Pulmonary artery endothelial cell (primary cell): ENCODE results near the gene IL6R. TPM values are rescaled to one million over a fixed set of nuclear protein-coding genes. Genes with fewer than 3 reads are reported as not detected.

Experiments
- DNase-seq: peaks from one replicate; pipeline ENCODE4 v3.0.0-alpha.2; 2011; ENCODE audit warnings: low read depth, low spot score
- total RNA-seq: library from RNA; depleted of rRNA; stranded (reverse); fragments of >200 nt; gene quantifications from 2 replicates; pipeline ENCODE4 v1.2.3, GENCODE V29; 2014

Gene IL6R
- total RNA-seq, 1 donor from 2014 or later = 5.7 TPM

- DNase-seq = no peak
Observed at GRCh38 chr1:154448331-154448811, 43.2 kb downstream of the IL6R start.

- DNase-seq = no peak
Observed at GRCh38 chr1:154453161-154453560, 48.0 kb downstream of the IL6R start.

GRCh38 chr1:154453574-154454352 lies 48.6 kb downstream of the IL6R start:
- DNase-seq = no peak

GRCh38 chr1:154454386-154455120 lies 49.4 kb downstream of the IL6R start:
- DNase-seq = no peak

GRCh38 chr1:154456631-154457030 lies 51.5 kb downstream of the IL6R start:
- no peak for DNase-seq

- DNase-seq = no peak
Observed at GRCh38 chr1:154459080-154459479, 53.9 kb downstream of the IL6R start.

GRCh38 chr1:154460695-154461260 lies 55.6 kb downstream of the IL6R start:
- DNase-seq = no peak

- DNase-seq = no peak
Observed at GRCh38 chr1:154463512-154463990, 58.4 kb downstream of the IL6R start.

- DNase-seq = no peak
Observed at GRCh38 chr1:154465621-154466195, 60.6 kb downstream of the IL6R start.

GRCh38 chr1:154466206-154466605 lies 61.1 kb downstream of the IL6R start:
- no peak for DNase-seq

- DNase-seq = no peak
Observed at GRCh38 chr1:154466921-154467417, 61.8 kb downstream of the IL6R start.

GRCh38 chr1:154467434-154468102 lies 62.4 kb downstream of the IL6R start:
- no peak for DNase-seq

GRCh38 chr1:154468535-154469250 lies 63.5 kb downstream of the IL6R start:
- DNase-seq = no peak

GRCh38 chr1:154469844-154470560 lies 64.9 kb downstream of the IL6R start:
- DNase-seq = no peak

GRCh38 chr1:154471304-154471703 lies 66.2 kb downstream of the IL6R start:
- DNase-seq = no peak

- DNase-seq = peak; percentile 35
Observed at GRCh38 chr1:154474802-154475201, 69.7 kb downstream of the IL6R start.

GRCh38 chr1:154476791-154477190 lies 71.6 kb downstream of the IL6R start:
- no peak for DNase-seq

GRCh38 chr1:154478013-154478412 lies 72.9 kb downstream of the IL6R start:
- DNase-seq = no peak

- DNase-seq = no peak
Observed at GRCh38 chr1:154478639-154479038, 73.5 kb downstream of the IL6R start.
